GM21717 (cell line): Measurements from ENCODE around the gene GMPR2.

Source experiments
- ATAC-seq: cut with Tn5 transposase; IDR thresholded peaks from one replicate; pipeline ENCODE4 v1.9.1; 2021; ENCODE audit warnings: mild to moderate bottlenecking, moderate library complexity; ENCODE audit not compliant: unreplicated experiment

GMPR2 gene

DNA sequence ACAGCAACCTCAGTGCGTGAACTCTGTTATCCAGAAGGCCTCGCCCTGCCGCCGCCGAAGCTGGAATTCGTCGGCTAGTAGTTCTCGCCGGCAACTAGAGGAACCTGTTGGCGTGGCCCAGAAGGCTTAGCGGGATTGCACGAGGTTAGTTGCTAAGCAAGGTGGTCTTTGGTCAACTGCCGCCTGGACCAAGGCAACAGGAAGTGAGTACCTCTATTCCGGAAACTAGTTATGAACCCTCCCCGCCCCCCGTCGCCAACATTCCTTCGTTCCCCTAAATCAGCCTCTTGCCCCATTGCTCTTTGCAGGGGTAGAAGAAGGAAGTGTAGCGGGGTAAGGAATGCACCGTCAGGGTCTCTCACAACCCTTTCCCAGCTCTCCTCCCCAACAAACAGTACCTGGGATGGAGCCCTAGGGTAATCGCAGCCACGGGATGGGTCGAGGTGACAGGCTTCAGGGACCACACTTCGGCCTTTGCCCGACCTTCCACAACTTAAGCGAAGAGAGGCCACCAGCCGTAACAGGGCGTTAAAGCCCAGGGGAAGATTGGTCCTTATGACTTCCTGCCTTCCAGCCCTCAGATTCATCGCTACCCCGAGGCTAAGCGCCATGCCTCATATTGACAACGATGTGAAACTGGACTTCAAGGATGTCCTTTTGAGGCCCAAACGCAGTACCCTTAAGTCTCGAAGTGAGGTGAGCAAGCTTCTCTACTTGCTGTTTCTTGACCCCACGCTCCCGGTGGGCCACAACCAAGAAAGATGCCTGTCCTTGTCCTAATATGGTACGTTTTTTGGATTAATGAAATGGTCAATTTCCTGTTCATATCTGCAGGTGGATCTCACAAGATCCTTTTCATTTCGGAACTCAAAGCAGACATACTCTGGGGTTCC, at the start of gene GMPR2:
Gene GMPR2, plus strand, starts transcription at position 285 of the 893 bp plus-strand sequence. Its CDS starts 325 bp downstream, at position 610.
- ATAC-seq = peak; percentile 47

DNA sequence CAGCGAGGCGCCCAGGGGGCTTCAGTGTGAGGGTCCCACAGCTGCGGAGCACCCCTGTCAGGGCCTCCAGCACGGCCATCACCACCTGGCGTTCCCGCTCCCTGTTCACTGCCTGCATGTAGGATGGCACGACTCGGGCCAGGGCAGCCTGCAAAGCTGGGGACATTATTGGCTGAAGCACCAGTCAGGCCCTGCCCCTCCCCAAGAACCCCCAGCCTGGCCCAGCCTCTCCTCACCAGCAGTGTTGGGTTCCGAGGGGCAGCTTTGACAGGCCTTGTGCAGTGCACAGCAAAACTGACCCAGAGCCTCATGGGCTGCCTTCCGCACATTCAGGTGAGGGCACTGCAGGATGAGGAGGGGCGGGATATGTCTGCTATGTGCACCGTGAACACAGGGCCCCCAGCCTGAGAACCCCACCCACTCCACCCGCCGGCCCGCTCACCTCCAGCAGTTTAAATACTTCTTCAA, 49.7 kb upstream of the GMPR2 start:
- ATAC-seq = no peak

DNA sequence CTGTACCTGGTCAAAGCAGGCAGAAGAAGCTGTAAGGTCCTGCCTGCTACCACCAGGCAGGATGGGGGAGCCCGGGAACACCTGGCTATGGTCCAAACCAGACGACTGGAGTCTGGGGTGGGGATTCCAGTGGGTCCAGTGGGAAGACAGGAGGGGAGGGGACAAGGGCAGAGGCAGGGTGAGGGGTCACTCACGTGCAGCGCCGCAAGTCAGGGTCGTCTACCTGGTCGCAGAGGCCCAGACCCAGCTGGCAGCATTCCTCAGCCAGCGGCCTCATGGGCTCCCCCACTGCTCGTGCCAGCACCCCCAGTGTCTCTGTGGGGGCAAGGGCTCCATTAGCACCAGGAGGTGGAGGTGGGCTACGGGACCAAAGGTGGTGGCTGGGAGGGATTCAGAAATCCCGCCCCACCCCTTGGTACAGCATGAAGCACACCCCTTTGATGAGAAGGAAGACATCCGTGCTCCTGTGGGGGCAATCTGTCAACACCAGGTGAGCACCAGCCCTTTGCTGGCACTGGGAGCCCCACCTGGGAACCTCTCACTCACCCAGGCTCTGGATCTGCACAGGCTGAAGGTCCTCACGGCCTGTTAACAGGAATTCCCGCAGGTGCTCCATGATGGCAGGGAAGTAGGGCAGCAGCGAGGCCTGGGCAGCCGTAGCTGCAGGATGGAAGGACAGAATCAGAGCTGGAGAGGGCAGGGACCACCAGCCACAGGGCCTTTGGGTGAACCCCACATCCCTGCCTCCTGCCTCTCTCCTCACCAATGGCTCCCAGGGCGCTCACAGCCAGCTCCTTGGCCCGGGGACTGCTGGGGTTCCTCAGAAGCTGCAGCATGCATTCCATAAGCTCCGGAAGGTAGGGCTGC, 48.4 kb upstream of the GMPR2 start:
- no peak for ATAC-seq

DNA sequence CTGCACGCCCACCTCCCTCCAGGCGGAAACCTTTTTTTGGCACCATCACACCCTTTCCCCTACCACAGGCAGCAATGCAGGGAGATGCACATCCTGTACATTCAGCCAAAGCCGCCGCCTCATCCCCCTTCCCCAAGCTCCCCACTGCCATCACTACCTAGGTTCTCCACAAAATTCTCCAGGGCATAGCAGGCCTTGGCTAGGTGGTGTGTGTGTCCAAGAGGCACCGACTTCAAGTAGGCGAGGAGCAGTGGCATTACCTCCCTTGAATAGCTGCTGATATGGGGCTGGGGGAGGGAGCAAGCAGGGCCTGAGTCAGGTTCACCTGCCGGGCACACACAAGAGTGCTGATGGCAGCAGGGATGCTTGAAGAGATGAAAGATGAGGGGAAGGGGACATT, 47.7 kb upstream of the GMPR2 start:
- ATAC-seq = no peak

- ATAC-seq = no peak
These were observed 47.0 kb upstream of the GMPR2 start for GRCh38 chr14:24185741-24186140.

DNA sequence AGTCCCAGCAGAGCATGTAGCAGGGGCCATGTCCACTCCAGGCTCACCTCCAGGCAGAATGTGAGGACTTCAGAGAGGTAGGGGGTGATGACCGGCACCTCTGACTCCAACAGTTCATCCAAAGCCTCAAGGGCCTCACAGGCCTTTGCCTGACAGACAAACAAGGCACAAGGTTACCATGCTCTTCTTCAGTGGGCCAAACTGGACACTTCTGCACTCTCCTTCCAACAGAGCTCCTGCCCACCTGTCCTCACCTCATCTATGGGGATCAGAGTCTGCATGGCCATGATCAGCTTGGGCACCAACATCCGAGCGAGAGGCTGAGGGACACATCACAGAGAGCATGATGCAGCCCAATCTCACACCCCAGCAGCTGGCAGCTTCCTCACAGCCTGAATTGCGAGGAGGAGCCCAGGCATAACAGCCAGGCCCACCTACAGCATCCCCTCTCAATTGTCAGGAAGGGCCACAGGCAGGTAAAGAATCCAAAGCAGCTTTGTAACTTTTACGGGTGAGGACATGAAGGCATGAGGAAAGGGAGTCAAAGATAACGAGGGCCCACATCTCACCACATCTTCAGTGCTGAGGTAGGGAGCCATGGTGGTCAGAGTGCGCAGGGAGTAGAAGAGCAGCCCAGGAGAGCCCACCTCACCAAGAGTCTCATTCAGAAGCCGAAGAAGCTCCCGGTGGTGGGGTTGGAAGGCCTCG, 45.7 kb upstream of the GMPR2 start:
- no peak for ATAC-seq

- ATAC-seq = no peak
These were observed 45.2 kb upstream of the GMPR2 start for GRCh38 chr14:24187539-24187915.

DNA sequence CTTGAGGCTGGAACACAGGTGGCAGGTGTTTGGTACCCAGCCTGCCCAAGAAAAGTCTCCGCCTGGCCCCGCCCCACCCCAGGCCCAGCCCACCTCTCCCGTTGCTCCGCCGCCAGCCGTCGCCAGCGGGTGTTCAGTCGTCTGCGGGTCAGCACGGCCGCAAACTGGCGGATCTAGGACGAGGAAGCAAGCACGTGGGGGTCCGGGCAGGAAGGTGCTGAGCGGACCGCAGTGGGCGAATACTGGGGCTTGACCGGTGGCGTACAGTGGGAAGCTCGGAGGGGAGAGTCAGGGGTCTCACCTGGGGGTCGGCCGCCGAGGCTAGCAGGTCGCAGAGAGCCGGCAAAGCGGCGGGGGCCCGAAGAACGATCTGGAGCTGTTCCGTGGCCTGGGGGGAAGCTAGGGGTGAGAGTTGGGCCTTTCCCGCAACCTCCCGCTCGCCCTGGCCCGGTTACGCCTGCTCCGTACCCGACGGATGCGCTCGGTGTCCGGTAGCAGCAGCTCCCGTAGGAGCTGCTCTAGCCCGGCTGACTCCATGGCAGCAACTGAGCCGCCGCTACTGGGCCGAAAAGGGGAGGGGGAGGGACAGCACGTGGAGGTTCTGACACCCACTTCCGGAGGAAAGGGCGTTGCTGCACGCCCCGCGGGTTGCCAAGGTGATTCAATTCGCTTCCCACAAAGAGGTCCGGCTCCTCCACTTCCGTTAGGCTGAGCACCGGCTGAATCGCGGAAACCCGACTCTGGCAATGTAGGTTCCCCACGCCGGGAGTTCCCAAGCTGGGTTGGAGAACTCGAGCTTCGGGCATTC, 44.3 kb upstream of the GMPR2 start, which contains the start of gene IPO4:
Gene IPO4, minus strand, starts transcription at position 566 of the 808 bp plus-strand sequence. Its CDS starts 29 bp downstream, at position 537.
- peak; percentile 69 for ATAC-seq

- ATAC-seq = no peak
These were observed 43.7 kb upstream of the GMPR2 start for GRCh38 chr14:24189059-24189375.

GRCh38 chr14:24189460-24189859, 43.3 kb upstream of the GMPR2 start:
- ATAC-seq = no peak

DNA sequence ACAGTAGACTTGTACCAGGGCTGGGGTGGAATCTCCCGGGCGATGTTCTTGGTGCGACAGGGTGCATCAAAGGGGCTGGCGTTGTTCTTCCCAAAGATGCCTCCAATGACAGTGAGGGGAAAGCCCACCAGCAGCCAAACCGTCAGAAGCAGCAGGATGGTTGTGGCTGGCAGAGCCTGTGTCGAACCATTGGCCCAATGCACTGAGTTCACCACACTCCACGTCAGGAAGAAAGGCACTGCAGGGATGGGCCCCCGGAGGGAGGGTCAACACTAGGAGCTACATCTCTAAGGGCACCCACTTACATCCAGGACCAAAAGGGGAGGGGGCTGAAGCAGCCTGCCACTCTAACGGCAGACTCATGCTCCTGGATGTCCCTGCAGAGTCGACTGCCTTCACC, 42.3 kb upstream of the GMPR2 start:
- no peak for ATAC-seq

- no peak for ATAC-seq
These were observed 39.8 kb upstream of the GMPR2 start for GRCh38 chr14:24192933-24193332.

- no peak for ATAC-seq
These were observed 38.4 kb upstream of the GMPR2 start for GRCh38 chr14:24194186-24194872.

- ATAC-seq = no peak
These were observed 37.9 kb upstream of the GMPR2 start for GRCh38 chr14:24194873-24195185.

DNA sequence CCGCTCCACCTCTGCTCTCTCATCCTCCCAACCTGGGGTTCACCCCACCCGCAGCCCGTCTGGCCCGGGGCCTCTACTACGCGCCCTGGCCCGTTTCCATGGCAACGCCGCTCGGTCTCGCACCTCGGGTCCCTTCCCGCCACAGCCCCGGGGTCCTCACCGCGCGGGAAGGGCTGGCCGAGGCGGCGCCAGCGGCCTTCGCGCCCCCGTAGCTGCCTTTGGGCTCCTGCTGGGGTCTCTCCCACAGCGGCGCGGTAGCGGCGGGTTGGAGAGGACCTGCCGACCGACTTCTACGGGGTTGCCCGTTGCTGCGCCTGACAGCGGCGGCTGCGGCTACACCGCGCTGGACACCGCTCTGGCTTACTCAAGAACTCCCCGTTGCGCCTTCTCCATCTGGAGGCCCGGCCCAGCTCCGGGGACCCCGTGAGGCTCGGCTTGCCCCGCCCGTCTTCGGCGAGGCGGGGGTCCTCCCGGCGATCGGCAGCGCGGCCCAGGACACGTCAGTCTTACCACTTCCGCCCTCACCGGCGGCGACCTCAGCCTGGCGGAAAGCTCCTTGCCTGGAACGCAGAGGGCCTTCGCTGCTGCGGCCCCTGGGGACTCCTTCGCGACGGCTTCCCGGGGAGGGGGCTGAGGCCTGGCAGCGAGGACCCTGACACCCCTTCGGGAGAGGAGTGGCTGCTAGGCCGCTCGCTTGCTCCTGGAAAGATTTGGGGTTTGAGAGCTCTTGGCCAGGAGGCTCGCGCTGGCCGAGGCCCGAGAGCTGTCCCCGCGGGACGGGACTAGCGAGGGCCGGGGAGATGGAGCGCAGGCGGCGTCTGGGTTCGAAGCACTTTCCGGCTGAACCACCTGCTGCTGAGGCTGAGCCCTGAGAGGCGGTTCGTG, 37.3 kb upstream of the GMPR2 start, which contains the start of gene TM9SF1:
Gene TM9SF1, minus strand, starts transcription at position 256 of the 885 bp plus-strand sequence. CDS start 422 bp downstream, outside the sequence.
- ATAC-seq = peak; percentile 70

DNA sequence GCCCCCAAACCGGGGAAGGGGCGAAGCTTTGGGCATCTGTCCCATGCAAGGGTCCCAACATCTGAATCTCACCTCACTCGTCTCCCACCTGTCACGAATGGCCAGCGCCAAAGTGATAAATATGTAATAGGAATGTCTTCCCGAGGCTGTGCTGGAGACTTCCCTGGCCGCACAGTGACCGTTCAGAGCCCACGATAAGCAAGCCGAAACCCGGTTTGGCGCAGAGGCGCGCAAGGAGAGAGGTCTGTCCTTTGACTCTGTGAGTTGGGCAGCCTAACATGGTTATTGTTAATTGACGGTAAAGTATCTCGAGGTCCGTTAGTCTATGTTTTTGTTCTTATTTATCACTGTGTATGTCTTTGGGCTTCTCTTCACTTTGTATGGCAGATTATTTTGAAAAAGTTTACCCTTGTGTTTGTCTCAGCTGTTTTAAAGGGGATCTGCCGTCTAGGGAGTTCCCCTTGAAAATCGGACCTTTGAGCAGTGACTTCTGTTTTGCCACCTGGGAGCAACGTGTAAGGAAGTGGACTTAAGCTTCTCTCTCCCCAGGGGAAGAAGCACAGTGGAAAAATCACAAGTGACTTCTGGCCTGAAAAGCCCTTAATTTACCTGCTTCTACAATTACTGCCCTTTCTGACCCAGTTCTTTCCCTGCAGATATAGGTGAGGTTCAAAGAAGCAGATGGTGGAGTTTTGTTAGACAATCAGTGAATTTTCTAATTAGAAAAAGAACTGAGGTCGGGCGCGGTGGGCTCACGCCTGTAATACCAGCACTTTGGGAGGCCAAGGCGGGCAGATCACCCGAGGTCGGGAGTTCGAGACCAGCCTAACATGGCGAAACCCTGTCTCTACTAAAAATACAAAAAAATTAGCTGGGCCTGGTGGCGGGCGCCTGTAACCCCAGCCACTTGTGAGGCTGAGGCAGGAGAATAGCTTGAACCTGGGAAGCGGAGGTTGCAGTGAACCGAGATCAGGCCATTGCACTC, 36.4 kb upstream of the GMPR2 start:
- no peak for ATAC-seq

DNA sequence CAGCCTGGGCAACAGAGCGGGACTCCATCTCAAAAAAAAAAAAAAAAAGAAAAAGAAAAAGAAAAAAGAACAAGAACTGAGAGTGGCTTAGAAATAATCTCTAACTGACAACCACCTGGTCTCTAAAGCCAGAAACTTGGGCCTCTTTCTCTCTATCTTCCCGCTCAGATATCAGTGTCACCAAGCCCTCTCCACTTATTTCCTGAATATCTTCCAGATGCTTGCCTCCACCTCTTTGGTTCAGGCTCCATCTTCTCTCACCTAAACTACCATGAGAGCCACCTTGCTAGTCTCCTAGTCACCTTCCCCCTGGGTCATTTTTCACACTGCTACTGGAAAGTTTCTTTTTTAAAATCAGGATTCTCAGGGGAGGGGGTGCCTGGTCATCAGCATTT, 35.7 kb upstream of the GMPR2 start:
- no peak for ATAC-seq
